ENCODE results near the gene SPACA7. TPM values are rescaled to one million over a fixed set of nuclear protein-coding genes. Genes with fewer than 3 reads are reported as not detected.

Gene SPACA7
- total RNA-seq, 1 experiment from 2014 or later, result not detected

- no peak for DNase-seq (ENCODE audit: low spot score)
- in situ Hi-C loops (cut with HindIII; ENCODE audit: low sequenced_read_pairs), result no loop called here
Observed at GRCh38 chr13:112444416-112445399, 68.6 kb downstream of the SPACA7 start.

DNA sequence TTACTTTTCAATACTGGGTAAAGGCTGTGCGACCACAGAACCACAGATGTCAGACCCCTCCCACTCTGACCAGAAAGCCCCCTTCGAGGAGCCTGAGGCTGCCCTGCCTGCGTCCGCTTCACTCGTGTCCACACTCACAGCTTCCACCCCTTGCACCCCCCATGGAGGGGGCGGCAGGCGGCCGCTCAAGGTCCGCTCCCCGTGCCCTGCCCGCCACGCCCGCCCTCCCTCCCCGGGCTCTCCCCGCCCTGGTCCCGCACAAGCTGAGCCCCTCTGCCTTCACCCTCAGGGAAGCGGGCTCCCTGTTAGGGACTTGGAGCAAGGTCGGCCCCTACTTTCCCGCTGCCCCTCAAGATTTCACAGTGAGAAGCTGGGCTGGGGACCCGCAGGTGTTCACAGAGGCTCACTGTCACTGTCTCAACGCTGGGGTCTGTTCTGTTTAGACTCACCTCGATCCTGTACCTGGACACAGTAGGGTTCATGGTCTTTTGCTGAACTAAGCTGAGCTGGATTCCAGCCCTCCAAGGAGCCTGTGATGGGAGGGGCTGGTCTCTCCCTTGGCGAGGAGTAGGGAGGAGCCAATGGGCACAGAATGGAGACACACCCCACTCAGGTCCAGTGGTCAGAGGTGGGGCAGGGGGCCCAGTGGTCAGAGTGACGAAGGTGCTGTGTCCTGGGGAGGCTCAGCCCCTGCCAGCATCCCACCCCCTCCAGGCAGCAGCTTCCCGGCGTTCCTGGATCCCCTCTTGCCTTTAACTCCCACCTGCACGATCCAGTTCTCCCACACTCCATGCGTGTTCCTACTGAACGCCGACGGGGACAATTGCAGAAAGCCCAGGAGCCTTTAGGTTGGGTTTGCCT lies 69.5 kb downstream of the SPACA7 start:
- in situ Hi-C loops (cut with HindIII; ENCODE audit: low sequenced_read_pairs), result no loop called here
- no peak for DNase-seq (ENCODE audit: low spot score)

GRCh38 chr13:112446347-112446861 lies 70.2 kb downstream of the SPACA7 start:
- no peak for DNase-seq (ENCODE audit: low spot score)
- in situ Hi-C loops (cut with HindIII; ENCODE audit: low sequenced_read_pairs), result no loop called here

DNA sequence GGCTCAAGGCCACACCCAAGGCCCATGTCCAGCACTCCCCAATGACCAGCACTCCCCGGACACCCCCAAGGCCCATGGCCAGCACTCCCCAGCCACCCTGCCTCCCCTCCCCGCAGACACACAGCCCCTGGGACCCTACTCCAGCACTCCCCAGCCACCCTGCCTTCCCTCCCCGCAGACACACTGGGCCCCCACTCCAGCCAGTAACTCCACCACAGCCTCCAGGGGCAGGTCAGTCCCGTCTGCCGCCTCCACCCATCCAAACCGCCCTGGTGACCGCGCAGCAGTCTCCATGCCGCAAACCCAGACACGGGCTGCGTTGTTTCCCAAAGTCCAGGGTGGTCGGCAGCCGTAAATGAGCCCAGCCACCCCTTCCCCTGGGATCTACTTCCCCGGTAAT lies 70.7 kb downstream of the SPACA7 start:
- in situ Hi-C loops (cut with HindIII; ENCODE audit: low sequenced_read_pairs), result no loop called here
- DNase-seq (ENCODE audit: low spot score), result no peak

DNA sequence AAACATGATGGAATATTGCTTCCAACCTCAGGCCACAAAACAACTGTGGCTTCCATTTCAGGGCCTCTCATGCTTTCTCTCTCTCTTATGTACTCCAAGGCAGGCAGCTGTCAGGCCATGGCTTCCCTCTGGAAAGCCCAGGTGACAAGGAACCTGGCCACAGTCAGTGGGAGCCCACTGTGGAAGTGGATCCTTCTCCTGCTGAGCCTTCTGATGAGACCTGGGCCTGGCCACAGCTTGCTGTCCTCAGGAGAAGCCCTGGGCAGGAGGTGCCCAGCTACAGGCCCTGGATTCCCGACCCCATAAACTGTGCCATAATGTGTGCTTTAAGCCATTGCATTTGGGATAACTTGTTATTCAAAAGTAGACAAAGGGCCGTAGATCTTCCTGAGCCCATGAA lies 71.2 kb downstream of the SPACA7 start:
- in situ Hi-C loops (cut with HindIII; ENCODE audit: low sequenced_read_pairs), result no loop called here

DNA sequence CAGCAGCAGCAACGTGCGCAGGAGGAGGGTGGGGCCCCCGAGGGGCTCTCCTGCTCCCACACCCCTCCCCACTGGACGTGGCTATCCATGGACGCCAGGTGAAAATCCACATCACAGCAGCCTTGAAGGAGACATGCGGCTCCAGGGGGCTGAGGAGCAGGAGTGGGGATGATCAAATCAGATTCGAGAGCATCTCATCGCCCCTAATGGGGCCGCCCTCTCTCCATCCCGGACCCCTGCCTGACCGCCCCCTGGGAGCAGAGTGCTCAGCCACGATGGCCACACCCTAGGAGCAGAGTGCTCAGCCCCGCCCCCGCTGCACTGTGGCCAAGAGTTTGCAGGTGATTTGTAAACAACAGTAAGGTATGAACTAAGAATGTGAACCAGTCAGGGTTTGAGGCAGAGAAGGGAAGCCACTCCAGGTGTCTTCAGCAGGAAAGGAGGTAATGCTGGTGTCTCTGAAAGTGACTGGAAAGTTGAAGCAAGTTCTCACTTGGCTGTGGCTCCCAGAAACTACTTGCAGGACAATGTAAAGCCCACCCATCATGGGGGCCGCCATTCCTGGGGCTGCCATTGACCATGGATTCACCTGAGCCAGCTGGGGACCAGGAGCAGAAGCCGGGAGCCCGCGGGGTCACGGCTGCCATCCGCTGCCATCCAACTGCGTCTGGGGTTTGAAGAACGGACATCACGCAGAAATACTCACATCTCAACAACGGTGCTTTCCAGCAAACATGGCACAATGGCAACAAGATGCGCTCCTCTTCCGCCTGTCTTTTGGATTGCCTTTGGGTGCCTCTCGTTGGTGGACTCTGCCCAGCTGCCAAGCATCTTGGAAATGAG lies 71.8 kb downstream of the SPACA7 start:
- no peak for DNase-seq (ENCODE audit: low spot score)
- in situ Hi-C loops (cut with HindIII; ENCODE audit: low sequenced_read_pairs), result no loop called here

More for the DNA sequence above, 71.2 kb downstream of the SPACA7 start:
- no peak for DNase-seq (ENCODE audit: low spot score)

GRCh38 chr13:112448621-112449544 lies 72.7 kb downstream of the SPACA7 start:
- no peak for DNase-seq (ENCODE audit: low spot score)
- in situ Hi-C loops (cut with HindIII; ENCODE audit: low sequenced_read_pairs), result no loop called here

GRCh38 chr13:112449545-112449930 lies 73.4 kb downstream of the SPACA7 start:
- in situ Hi-C loops (cut with HindIII; ENCODE audit: low sequenced_read_pairs), result no loop called here
- DNase-seq (ENCODE audit: low spot score), result no peak

DNA sequence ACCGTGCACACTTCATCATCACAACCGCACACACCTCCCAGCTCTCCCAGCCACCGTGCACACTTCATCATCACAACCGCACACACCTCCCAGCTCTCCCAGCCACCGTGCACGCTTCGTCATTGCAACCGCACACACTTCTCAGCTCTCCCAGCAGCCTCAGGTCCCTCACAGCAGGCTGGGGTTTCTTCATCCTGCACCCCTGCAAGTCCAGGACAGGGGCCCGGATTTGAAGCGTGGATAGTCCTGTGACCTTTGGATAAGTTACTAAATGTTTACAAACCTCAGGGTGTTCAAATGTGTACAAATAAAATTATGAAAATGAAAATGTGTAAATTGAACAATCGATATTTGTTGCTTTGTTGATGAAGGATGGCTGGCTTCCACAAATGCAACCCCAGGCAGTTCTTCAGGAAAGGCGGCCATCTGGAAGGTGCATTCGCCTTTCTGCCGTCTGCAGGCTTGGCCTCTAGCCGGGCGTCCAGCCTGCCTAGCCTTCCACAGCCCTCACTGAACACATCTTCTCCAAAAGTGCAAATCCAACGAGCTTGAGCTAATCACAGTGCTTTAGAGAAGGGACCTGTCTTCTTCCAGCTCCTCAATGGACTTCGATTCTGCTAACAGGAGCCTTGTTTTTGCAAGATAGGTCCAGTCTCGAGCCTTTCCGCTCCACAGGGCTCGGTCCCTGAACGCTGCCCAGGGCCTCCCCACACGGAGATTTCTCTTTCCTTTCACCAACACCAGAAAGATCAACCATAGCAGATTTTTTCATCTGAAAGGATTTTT lies 74.2 kb downstream of the SPACA7 start:
- DNase-seq (ENCODE audit: low spot score), result no peak
- in situ Hi-C loops (cut with HindIII; ENCODE audit: low sequenced_read_pairs), result no loop called here

DNA sequence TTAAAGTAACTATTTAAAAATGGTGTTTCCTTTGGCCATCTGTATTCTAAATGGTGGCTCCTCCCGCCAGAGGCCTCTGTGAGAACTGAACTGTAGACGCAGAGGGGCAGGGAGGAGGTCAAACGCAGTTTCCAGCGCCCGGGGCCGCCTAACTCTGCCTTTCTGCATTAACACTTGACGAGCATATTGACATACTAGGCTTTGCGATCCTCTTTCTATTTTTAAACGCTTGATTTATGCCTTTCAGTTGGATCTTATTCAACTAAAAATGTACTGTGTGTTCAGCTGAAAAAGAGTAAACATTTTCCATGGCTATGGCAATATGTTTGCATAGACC lies 74.7 kb downstream of the SPACA7 start:
- in situ Hi-C loops (cut with HindIII; ENCODE audit: low sequenced_read_pairs), result no loop called here
- no peak for DNase-seq (ENCODE audit: low spot score)

GRCh38 chr13:112451512-112452379 lies 75.6 kb downstream of the SPACA7 start:
- in situ Hi-C loops (cut with HindIII; ENCODE audit: low sequenced_read_pairs), result no loop called here
- DNase-seq (ENCODE audit: low spot score), result no peak

DNA sequence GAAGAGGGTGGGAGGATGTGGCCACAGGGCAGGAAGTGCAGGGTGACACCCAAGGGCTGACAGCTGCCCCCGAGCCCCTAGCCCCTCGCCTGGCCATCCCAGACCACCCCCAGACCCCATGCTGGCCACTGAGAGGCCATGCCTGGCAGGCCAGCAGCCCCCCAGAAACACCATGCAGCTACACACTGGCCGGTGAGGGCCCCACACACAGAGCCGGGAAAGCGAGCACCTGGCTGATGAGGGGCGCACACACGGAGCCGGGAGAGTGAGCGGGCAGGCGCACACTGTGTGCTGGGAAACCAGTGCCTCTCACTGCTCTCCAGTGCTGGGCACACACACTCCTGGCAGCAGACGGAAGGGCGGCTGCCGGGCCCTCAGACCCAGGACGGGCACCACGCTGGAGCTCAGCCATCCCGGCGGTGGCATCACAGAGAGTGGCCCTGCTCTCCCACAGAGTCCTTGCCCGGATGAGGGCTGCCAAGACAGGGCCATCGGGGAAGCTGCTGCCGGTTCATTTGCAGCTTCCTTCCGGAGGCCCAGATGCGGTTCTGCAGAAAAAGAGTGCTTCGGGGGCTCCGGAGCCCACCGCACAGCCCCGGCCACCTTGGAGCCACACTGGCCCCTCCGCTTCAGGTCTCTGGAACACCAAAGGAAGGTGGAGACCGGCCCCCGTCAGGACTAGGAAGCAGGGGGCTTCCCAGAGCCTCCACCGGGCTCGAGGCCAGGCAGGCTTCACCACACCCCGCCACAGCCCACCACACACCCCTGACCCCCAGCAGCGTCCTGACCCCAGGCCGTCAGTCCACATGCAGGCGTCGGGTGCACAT lies 76.4 kb downstream of the SPACA7 start:
- no peak for DNase-seq (ENCODE audit: low spot score)
- in situ Hi-C loops (cut with HindIII; ENCODE audit: low sequenced_read_pairs), result no loop called here

DNA sequence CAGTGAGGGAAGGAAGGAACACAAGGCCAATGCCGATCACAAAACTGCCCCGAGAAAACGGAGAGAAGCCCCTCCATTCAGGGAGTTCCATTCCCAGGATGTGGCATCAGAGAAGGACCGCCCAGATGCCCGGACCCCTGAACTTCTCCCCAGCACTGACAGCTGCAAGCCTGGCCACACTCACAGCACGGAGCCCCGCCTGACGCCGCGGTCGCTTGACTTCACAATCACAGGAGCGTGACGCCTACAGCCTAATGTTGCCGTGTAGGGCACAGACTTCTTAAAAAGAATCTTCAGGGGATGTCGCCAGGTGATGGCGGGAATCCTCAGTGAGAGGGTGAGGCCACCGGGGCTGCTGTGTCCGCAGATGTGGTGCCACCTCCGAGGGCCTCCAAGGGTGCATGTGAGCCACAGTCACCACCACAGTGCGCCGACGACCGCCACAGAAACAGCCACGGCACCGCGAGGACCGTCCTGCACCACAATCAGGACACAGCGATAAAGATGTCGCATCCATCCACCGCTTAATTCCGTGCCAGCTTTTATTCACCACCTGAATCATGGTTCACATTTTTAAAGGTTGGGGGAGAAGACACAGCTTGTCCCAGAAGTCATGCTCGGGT lies 77.2 kb downstream of the SPACA7 start:
- in situ Hi-C loops (cut with HindIII; ENCODE audit: low sequenced_read_pairs), result no loop called here
- no peak for DNase-seq (ENCODE audit: low spot score)

DNA sequence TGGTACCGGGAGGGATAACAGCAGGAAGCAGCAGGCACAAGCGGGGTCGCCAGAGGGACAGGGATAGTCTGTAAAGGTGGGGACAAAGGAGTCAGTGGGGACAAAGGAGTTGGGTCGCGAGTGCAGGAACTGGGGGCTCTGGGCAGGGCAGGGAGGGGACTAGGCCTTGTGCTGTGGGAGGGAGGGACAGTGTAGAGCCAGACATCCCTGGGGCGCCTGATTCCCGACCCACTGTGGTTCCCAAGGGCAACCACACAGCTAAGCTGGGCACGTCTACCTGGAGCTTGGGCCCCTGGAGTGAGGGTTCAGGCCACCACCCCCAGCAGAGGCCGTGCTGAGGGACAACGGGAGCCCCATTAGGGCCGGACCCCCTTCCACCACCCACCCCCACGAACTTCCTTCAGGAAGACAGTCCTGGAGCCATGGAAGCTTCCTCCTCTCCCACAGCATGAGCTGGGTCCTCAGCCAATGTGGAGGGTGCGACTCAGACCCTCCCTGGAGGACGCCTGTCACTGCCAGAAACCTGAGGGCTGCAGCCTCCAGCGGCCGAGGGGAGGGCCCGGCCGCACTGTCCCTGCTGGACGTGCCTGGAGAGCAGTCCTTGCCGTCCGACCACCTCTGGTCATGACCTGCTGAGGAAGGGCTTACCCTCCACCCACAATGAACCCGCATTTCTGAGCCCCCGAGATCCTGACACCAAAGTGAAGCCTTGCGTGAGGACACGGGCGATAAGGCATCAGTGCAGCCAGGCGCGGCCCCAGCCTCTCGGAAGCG lies 77.9 kb downstream of the SPACA7 start:
- DNase-seq (ENCODE audit: low spot score), result no peak
- in situ Hi-C loops (cut with HindIII; ENCODE audit: low sequenced_read_pairs), result no loop called here
